ENCODE results near the gene TJAP1.
"Not testable (repeated sequence)": the region's sequence is repeated elsewhere in the genome, so short reads cannot be mapped to it uniquely, and the experiment has no call there.

TJAP1 gene

DNA sequence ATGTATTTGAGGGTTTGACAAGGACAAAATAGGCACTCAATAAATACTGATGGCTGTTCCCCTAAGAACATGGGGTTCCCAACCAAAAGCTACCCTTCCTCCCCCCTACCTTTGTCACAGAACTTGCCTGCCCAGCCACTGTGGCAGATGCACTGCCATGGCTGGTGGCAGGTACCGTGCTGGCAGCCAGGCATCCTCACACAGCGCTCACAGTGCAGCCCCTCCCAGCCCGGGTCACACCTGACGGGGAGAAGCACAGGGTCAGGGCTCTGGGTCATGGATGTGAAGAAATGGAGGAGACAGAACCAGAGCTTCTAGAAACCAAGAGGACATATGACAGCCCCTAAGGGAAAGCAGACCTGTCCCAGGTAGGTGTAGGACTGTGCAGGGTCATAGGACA, 24.5 kb upstream of the TJAP1 start:
- DNase-seq: no peak

DNA sequence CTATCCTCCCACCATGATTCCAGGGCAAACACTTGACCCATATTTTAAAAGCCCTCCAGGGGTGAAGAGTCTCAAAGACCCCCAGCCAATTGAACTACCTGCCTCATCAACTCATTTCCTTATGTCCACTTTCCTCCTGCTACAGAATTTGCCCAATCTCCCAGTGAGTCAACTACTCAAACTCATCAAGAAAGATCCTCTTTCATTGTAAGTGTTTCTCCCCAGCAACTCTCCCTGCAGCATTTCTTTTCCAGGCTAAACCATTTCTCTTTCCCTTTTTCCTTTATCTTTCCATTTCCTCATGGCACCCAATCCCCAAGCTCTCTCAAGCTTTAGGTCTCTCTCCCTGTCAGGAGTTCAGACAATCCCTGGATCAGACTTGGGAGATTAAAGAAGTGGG, 23.5 kb upstream of the TJAP1 start:
- DNase-seq: no peak

DNA sequence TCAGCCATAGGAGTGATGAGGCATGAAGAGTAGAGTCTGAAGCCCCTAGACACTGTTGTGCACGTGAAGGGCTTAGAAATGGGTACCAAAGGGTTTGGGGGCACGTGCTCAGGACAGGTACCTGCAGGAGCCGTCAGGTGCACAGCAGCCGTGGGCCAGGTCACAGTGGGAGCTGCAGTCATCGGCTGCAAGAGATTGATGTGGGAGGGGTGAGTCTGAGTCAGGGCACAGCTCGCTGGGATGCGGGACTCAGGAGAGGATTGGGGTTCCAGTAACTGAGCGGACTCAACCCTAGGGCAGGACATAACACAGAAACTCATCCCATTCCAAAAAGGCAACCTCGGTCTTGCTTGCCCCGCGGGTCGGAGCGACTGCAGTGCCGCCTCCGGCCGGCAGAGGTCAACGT, 23.1 kb upstream of the TJAP1 start:
- DNase-seq: peak in 16 of 56 donors; percentile 38 to 87 (median 64)

DNA sequence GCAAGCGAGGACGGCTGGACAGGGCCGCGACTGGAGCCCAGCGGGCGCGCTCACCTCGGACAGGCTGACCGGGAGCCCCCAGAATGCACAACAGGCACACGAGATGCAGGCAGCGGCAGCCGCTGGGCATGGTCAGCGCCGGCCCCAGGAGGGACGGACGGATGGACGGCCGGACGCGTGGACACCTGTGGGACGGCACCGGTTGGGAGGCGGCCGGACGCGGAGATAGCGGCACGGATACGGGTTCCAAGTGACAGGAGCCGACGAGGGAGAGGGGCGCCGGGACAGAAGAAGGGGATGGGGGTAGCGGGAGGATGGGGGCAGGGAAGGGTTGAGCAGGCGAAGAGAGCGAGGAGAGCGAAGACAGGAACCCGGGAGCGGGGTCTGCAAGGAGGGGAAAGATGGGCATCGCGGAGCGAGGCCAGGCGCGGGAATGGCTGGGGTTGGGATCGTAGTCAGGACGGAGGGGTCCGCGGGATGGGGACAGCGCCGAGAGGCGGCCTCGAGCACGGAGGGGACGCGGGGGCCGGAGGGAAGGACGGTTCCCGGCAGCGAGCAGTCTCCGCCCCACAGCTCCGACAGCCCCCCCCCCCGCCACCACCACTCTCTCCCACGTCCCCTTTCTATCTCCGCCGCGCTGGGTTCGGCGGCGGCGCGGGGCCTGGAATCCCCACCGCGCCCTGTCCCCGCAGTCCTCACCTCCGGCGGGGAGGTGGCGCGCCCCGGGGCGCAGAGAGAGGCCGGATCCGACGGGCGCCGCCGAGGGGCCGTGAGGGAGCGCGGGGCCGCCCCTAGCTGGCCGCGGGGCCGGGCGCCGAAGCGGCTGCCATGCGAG, 22.5 kb upstream of the TJAP1 start:
- peak in 45 of 56 donors; percentile 13 to 90 (median 59) for DNase-seq

DNA sequence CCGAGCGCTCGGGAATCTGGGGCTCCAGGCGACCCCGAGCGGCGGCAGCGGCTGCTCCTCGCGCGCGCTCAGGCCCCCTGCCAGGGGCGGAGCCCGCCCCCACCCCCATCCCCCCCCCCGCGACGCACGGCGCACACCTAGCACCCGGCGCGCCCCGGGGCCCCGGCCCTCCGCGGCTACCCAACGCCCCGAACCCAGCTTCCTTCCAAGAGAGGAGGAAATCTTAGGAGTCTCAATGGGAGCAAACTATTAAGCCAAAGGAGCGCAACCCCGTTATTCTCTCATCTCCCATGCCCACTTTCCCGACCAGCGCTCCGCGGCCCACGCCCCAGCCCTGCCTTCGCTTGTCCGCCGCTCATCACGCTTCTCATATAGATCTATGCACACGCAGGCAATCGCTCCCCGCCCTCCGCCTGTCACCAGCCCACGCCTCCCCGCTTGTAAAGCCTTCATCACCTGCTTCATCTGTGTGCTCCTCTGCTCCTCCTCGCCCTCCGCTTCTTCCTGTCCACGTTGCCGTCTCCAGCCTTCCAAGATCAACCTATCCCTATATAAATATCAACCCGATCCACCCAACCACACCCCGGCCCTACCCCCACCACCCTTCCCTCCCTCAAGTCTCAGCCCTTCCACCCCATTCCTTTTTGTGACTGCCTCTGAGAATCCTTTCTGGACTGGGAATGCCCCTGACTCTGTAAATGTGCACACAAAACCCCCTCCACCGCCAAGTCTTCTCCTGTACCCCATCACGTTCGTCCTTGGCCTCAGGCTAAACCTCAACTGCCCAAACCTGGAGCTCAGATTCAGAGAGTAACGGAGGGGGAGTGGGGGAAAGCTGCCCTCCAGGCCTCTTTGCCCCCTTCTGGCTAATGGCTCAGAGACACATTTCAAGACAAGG, 21.6 kb upstream of the TJAP1 start, which contains the start of gene DLK2:
Gene DLK2 (minus strand): TSS at position 18 of the 898 bp plus-strand sequence. CDS start 723 bp downstream, outside the sequence.
- DNase-seq: peak in 25 of 56 donors; percentile 2 to 45 (median 27)

DNA sequence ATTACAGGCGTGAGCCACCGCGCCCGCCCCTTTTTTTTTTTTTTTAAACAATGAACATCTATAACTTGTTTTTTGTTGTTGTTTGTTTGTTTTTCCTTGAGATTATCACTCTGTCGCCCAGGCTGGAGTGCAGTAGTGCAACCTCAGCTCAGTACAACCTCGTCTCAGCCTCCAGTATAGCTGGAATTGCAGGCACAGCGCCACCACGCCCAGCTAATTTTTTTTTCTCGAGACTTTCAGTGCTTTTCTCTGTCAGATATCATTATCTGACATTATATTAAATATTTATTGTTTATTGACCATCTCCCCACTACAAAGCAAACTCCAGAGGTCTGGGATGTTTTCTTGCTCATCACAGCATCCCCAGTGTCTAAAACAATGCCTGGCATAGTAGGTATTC, 19.7 kb upstream of the TJAP1 start:
- peak in 1 of 56 donors; percentile 1 for DNase-seq

DNA sequence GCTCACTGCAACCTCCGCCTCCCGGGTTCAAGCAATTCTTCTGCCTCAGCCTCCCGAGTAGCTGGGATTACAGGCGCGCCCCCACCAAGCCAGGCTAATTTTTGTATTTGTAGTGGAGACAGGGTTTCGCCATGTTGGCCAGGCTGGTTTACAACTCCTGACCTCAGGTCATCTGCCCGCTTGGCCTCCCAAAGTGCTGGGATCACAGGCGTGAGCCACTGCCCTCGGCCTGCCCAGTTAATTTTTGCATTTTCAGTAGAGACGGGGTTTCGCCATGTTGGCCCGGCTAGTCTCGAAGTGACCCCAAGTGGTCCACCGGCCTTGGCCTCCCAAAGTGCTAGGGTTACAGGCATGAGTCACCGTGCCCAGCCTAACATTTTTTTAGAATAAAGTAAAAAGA, 19.2 kb upstream of the TJAP1 start:
- not testable (repeated sequence) for DNase-seq

DNA sequence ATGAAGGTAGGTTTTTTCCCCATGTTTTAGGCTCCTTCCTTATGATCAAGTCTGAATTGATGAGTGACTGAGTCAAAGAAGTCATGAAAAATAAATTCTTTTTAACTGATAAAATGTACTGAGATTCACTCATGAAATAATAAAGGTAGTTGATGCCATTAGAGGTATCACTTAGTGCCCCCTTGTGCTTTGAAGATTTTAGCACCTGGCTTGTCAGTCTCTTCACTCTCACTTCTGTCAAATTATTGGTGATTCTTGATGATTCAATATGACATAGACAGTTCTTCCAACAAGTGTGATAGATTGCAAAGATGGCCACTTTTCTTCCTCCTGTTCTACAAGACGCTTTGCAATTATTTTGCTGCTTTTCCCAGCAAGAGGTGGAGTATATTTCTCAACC, 17.8 kb upstream of the TJAP1 start:
- DNase-seq: no peak

DNA sequence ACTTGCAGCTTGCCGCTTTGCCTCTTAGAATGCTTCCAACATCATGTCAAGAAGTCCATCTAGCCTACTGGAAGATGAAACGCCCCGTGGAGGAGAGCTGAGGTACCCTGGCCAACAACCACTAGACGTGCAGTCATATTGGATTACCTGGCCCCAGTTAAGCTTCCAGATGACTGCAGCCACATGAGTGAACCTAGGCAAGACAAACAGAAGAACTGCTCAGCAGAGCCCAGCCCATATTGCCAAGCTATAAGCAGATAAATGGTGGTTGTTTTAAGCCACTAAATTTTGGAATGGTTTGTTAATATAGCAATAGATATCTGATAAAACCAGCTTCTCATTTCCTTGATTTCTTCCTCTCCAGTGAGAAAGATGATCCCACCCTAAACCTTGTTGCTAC, 17.3 kb upstream of the TJAP1 start:
- no peak for DNase-seq

DNA sequence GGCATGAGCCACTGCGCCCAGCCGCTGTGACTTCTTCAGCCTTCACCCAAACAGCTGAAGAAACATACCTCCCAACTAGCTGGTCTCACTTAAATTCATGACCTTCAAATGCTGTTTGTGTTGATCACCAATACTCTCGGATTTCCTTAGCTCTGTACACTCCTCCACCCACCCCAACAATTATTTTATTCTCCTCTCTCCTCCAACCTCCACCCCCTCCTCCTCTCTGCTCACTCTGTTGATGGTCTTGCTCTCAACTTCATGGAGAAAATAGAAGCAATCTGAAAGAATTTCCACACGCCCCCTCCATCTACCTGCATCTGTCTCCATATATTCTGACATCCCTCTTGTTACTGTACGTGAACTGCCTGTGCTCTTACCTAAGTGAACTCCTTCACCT, 15.4 kb upstream of the TJAP1 start:
- no peak for DNase-seq

DNA sequence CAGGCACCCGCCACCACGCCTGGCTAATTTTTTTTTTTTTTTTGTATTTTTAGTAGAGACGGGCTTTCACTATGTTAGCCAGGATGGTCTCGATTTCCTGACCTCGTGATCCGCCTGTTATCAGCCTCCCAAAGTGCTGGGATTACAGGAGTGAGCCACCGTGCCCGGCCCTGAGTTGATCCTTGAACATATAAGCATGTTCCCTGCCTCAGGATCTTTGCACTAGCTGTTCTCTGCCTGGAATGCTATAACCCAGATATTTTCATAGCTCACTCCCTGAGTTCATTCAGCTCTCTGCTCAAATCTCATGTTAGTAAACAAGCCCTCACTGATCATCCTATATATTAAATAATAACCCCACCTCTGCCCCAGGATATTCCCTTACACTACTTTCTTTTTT, 13.0 kb upstream of the TJAP1 start:
- DNase-seq: no peak

DNA sequence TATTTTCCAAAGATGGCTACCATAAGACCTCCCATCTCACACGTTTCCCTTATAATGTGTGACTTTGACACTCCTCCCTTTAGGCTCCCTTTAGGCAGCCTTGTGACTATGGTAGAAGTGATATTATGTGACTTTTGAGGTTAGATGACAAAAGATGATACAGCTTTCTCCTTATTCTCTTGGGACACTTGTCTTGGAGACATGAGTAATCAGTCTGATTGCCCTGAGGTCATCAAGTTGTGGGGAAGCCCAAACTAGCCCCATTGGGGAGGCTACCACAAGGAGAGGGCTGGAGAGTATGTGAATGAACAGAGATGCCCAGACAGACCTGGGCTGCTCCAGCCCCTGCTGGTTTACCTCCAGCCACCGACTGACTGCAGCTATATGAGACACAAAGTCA, 11.4 kb upstream of the TJAP1 start:
- no peak for DNase-seq

DNA sequence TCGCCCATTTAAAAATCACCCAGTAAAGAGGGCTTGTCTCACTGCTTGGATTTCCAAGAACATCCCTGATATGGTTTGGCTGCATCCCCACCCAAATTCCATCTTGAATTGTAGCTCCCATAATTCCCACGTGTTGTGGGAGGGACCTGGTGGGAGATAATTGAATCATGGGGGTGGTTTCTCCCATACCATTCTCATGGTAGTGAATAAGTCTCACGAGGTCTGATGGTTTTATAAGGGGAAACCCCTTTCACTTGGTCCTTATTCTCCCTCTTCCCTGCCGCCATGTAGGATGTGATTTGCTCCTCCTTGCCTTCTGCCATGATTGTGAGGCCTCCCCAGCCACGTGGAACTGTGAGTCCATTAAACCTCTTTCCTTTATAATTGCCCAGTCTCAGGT, 10.1 kb upstream of the TJAP1 start:
- not testable (repeated sequence) for DNase-seq

DNA sequence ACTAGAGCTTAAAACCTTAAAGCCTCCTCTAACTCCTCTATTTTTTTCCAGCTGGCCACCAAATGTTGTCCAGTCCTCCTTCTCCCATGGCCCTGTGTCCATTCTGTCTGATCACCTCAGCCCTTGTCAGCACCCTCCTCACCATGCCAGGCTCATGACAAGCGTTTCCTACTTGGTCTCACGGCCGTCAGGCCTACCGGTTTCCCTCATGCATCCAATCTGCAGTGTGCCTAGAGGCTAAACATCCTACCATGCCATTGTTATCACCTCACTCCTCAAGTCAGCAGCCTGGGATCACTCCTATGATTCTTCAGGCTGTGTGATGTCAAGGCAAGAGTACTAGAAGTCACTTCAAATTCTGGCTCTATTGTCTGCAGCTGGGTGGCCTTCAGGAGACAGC, 9.6 kb upstream of the TJAP1 start:
- no peak for DNase-seq

DNA sequence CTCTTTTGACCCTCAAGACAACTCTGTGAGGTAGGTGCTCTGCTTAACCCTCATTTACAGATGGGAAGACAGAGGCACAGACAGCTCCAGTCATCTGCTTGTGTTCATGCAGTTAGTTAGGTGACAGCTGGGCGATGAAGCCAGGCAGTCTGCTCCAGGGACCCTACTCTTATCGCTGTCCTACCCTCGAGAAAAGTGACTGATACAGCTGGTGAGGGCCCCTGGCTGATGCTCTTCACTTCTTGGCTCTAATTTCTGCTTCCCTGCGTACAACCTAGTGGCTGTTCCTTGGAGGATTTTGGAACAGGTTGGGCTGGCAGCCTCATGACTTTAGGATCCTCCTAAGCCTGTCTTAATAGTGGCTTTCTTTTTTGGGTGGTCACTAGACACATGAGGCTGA, 9.1 kb upstream of the TJAP1 start:
- no peak for DNase-seq

DNA sequence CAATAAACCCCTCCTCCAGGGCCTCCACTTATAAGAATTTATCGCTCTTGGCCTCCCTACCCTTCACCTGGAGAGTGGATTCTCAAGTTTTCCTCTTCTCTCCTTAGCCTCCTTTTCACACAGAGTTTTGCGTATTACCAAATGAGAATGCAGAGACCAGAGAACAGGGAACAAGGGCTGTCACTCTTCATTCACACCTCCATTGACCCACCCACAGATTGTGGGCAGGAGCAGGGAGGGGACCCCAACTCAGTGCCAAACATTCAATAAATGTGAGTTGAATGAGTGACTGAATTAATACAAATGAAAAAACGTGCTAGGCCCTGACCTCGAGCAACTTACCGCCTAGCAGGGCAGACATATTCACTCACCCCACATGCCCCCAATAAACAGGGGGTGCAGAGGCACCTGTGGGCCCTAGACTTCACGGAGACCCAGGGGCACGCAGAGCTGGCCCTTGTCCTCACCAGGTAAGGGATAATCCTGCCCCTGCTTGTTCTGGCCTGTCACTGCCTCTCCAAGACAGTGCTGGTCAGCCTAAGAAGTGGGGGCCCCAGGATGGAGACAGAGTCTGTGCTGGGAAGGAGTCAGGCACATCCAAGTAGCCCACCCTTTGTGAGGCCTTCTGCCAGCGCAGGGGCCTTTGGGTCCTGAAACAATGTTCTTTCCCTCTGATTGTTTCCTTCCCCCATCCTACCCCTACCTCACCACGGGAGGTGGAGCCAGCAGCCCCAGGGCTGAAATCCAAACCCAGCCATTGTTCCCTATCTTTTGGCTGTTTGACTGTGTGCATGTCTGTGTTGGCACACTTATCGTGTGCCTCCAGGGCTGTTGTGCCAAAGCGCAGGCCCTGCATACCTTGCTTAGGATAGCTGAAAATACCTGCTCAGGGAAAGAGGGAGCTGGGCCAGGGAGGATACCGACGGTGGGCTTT, 8.4 kb upstream of the TJAP1 start:
- DNase-seq: peak in 1 of 56 donors; percentile 3

DNA sequence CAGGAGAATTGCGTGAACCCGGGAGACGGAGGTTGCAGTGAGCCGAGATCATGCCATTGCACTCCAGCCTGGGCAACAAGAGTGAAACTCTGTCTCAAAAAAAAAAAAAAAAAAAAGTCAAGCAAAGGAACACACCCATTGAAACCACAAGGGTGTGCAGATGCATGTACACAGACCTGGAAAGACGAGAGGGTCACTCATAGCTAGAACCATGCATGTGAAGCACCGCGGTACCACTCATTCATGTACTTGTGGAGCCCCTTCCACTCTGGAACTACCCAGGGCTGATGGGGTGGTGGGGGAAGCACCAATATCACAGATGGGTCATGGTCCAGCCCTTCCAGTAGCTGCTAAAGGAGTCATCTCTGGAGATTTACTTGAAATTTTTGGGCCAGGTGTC, 7.4 kb upstream of the TJAP1 start:
- no peak for DNase-seq

DNA sequence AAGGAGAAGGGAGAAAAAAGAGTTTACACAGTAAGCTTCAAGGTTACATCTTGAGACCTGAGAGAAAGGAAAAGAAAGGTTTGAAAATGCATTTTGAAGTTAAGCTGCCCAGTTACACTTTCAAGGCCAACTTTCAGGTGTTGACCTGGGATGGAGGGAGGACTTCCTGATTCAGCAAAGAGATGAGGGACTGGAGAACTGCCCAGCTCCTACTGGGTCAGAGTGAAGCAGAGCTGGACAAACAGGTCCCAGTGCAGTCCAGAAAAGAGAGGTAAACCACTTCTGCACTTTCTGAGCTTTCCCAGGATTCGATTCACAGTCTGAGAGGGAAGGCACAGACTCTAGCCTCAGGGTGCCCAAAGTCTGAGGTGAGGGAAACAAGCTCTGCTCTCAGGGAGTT, 6.0 kb upstream of the TJAP1 start:
- DNase-seq: no peak

DNA sequence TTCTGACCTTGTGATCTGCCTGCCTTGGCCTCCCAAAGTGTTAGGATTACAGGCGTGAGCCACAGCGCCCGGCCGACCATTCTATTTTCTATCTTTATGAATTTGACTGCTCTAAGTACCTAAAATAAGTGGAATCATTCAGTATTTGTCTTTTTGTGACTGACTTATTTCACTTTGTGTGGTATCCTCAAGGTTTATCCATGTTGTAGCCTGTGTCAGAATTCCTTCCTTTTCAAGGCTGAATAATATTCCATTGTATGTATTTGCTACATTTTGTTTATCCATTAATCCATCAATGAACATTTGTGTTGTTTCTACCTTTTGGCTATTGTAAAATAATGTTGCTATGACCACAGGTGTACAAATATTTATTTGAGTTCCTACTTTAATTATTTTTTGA, 4.9 kb upstream of the TJAP1 start:
- no peak for DNase-seq

DNA sequence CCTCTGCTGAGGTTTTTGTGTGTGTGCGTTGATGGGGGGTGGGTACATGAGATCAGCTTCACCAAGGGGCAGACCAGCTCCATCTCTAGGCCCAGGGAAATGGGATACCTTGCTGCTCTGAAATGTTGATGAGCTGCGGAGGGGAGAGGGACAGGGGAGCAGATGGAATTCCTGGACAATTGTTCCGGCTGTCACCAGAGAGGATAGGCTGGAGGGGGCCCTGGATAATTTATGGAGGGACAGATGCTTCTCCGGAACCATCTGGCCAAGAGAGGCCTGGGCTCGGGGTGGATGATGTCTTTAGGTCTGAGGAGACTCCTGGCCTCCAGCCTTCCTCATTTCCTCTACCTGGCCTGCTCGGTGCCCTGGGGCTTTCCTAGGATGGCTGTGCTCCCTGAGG, 1.9 kb upstream of the TJAP1 start:
- no peak for DNase-seq

DNA sequence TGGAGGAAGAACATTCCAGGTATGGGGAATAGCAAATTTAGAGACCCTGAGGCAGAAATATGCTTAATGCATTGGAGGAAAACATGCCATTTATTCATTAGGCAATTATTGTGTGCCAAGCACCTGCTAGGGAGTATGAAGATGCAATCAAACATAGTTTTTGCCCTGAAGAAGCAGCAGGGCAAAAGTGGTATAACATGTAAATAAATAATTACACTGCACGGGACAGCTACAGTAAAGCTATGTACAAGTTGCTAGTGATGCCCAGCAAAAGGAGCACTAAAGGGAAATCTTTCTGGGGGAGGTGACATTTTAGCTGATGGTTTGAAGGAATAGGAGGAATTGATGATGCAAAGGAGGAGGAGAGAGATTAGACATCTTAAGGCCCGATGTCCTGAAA, 624 bp upstream of the TJAP1 start:
- DNase-seq: no peak

All from amygdala (tissue), 56 donors.